Measurements from ENCODE around the gene FBXO38.
A peak's percentile ranks its signal among the peaks of the same experiment; 100 is the strongest.

The FBXO38 gene

DNA sequence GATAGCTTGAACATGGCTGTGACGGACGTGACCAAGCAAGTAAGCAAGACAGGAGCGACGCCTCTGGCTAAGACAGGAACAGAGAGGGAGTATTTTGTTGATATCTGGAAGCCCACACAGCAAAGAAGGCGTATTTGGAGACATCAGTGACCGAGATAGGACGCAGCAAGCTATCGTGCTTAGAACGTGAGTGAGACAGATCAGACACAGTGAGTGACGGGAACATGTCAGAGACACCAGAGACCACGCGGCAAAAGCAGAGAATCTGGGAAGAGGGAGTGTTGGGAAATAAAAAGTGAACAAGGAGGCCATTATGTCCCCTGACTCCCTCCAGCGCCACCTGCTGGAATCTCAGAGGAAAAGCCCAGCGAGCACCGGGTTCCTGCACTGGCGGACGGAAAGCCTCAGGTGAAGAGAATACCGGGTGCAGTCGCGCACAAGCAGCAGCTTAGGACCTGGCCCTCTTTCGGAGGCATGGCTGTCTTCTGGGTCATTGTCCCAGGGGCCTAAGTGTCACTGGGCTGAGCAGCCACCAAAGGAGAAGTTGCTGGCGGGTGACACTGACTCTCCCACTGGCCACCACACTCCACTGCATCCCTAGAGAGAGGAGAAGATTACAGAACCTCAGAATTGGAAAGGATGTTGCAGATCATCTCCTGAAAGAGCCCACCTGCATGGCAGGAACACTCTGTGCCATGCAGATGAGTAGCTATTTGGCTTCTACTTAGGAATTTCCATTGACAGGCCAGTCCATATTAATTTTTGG is 99.1 kb downstream of the FBXO38 start:
- Histone ChIP-seq H3K36me3 (ENCODE audit: control insufficient read depth, insufficient read depth, low read length) (no peaks in the 10 kb centered on the region), H2AFZ (peak overlapping the region; percentile 77), H3K4me1 (no peaks in the 10 kb centered on the region), H3K9me3 (ENCODE audit: control insufficient read depth, low read length) (no peaks in the 10 kb centered on the region), H3K9ac (no peak overlapping the region), H3K27me3 (ENCODE audit: control insufficient read depth, insufficient read depth, low read length) (no peaks in the 10 kb centered on the region), H3K4me3 (ENCODE audit: low read depth, low read length) (no peak overlapping the region), H3K79me2 (no peaks in the 10 kb centered on the region), H3K27ac (no peak overlapping the region), H3K4me2 (ENCODE audit: low read length) (no peak overlapping the region)
- TF ChIP-seq, protein P1, sequence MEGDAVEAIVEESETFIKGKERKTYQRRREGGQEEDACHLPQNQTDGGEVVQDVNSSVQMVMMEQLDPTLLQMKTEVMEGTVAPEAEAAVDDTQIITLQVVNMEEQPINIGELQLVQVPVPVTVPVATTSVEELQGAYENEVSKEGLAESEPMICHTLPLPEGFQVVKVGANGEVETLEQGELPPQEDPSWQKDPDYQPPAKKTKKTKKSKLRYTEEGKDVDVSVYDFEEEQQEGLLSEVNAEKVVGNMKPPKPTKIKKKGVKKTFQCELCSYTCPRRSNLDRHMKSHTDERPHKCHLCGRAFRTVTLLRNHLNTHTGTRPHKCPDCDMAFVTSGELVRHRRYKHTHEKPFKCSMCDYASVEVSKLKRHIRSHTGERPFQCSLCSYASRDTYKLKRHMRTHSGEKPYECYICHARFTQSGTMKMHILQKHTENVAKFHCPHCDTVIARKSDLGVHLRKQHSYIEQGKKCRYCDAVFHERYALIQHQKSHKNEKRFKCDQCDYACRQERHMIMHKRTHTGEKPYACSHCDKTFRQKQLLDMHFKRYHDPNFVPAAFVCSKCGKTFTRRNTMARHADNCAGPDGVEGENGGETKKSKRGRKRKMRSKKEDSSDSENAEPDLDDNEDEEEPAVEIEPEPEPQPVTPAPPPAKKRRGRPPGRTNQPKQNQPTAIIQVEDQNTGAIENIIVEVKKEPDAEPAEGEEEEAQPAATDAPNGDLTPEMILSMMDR (IDR thresholded peaks at IDR 0.05), result peak; percentile 50

DNA sequence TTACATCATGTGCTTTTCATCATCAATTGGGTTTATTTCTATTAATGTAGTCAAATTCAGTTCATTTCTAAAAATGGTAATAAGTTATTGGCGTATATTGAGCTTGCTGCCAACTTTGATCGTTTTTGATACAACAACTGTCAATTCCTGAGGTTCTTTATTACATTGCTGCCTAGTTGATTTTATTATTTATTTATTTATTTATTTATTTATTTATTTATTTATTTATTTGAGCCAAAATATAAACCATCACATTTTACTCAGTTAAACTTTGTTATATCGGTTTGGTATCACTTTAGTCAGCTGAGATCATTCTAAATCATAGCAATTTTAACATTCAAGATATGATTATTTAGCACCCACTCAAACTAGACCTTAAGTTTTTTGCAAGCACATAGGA is 100.0 kb downstream of the FBXO38 start:
- Histone ChIP-seq H3K4me1 (no peaks in the 10 kb centered on the region), H3K9me3 (ENCODE audit: control insufficient read depth, low read length) (no peaks in the 10 kb centered on the region), H3K27me3 (ENCODE audit: control insufficient read depth, insufficient read depth, low read length) (no peaks in the 10 kb centered on the region), H3K4me3 (ENCODE audit: low read depth, low read length) (no peak overlapping the region), H2AFZ (no peak overlapping the region), H3K27ac (no peak overlapping the region), H3K79me2 (no peaks in the 10 kb centered on the region), H3K9ac (no peak overlapping the region), H3K4me2 (ENCODE audit: low read length) (no peak overlapping the region), H3K36me3 (ENCODE audit: control insufficient read depth, insufficient read depth, low read length) (no peaks in the 10 kb centered on the region)
- TF ChIP-seq, protein P1 (IDR thresholded peaks at IDR 0.05), result no peak

DNA sequence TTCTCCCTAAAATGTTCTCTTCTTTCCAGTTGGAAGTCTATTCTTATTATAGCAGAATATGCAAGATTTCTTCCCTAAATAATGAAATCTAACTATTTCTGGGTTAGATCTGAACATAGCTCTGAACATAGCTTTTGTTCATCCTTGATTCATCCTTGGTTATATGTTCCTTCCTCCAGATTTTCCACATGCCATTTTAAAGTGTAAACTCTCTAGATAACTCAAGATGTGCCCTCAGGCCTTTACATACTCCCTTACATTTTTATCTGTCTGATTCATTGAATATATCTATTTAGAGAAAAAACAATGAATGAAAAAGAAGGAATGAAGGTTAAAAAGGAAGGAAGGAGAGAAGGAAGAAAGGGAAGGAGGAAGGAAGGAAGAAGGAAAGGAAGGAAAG is 100.9 kb downstream of the FBXO38 start:
- no peak overlapping the region for H3K9ac ChIP-seq
- H3K27me3 ChIP-seq (ENCODE audit: control insufficient read depth, insufficient read depth, low read length), result no peaks in the 10 kb centered on the region
- H3K79me2 ChIP-seq, result no peaks in the 10 kb centered on the region
- no peak overlapping the region for H3K4me3 ChIP-seq (ENCODE audit: low read depth, low read length)
- H2AFZ ChIP-seq, result no peak overlapping the region
- H3K36me3 ChIP-seq (ENCODE audit: control insufficient read depth, insufficient read depth, low read length), result no peaks in the 10 kb centered on the region
- no peak overlapping the region for H3K27ac ChIP-seq
- H3K4me1 ChIP-seq, result no peaks in the 10 kb centered on the region
- H3K9me3 ChIP-seq (ENCODE audit: control insufficient read depth, low read length), result no peaks in the 10 kb centered on the region
- no peak overlapping the region for H3K4me2 ChIP-seq (ENCODE audit: low read length)
- TF ChIP-seq, protein P1 (IDR thresholded peaks at IDR 0.05), result no peak

DNA sequence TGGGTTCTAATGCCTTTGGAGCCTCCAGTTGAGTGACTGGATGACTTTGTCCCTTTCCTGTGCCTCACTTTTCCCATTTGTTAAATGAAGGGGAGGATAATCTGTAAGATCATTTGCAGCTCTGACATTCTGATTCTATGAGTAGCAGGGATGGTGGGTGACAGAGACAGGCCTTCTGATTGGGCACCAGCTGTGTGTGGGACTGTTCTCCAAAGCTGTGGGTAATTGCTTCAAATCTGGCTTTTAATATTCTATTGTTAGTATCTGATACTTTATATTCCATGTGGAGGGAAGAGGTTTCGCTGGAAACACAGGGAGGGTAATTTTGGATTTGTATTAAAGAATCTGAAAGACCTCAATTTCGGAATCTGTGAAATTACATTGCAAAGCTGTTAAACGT is 102.7 kb downstream of the FBXO38 start:
- Histone ChIP-seq H3K9me3 (ENCODE audit: control insufficient read depth, low read length) (no peaks in the 10 kb centered on the region), H3K79me2 (no peaks in the 10 kb centered on the region), H3K4me1 (no peaks in the 10 kb centered on the region), H3K27me3 (ENCODE audit: control insufficient read depth, insufficient read depth, low read length) (no peaks in the 10 kb centered on the region), H3K9ac (no peak overlapping the region), H3K4me3 (ENCODE audit: low read depth, low read length) (no peak overlapping the region), H3K36me3 (ENCODE audit: control insufficient read depth, insufficient read depth, low read length) (no peaks in the 10 kb centered on the region), H3K27ac (no peak overlapping the region), H3K4me2 (ENCODE audit: low read length) (no peak overlapping the region), H2AFZ (no peak overlapping the region)
- TF ChIP-seq, protein P1 (IDR thresholded peaks at IDR 0.05), result no peak

DNA sequence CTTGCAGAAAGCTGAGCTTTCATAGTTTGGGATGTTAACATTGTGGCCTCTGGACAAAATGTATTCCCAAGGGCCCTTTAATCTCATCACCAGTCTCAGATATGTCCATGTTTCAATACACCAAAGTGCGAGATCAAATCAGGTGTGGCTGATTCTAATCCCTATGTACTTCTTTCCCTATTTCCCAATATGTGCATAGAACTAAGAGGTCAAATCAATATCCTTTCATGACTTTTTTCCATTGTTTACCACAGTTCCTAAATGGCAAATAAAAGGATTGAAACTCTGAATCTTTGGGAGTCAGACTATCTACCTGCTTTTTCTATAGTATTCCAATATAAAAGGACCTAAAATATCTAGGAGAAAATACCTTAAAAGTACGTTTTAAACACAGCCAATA is 105.0 kb downstream of the FBXO38 start:
- Histone ChIP-seq H3K27ac (no peak overlapping the region), H3K27me3 (ENCODE audit: control insufficient read depth, insufficient read depth, low read length) (no peaks in the 10 kb centered on the region), H2AFZ (no peak overlapping the region), H3K4me2 (ENCODE audit: low read length) (no peak overlapping the region), H3K9me3 (ENCODE audit: control insufficient read depth, low read length) (no peaks in the 10 kb centered on the region), H3K4me3 (ENCODE audit: low read depth, low read length) (no peak overlapping the region), H3K36me3 (ENCODE audit: control insufficient read depth, insufficient read depth, low read length) (no peaks in the 10 kb centered on the region), H3K4me1 (no peaks in the 10 kb centered on the region), H3K9ac (no peak overlapping the region), H3K79me2 (no peaks in the 10 kb centered on the region)
- TF ChIP-seq, protein P1 (IDR thresholded peaks at IDR 0.05), result no peak
